Measurements from ENCODE around the gene CACNA2D3.

Gene CACNA2D3

GRCh38 chr3:54274607-54275006, 152.3 kb downstream of the CACNA2D3 start:
- DNase-seq (ENCODE audit: low read depth): no peak

- peak; percentile 13 for DNase-seq (ENCODE audit: low read depth)
Measured at GRCh38 chr3:54279005-54279583, 156.7 kb downstream of the CACNA2D3 start.

GRCh38 chr3:54283470-54283869, 161.1 kb downstream of the CACNA2D3 start:
- DNase-seq (ENCODE audit: low read depth): no peak

GRCh38 chr3:54294214-54294613, 171.9 kb downstream of the CACNA2D3 start:
- no peak for DNase-seq (ENCODE audit: low read depth)

GRCh38 chr3:54296531-54296930, 174.2 kb downstream of the CACNA2D3 start:
- DNase-seq (ENCODE audit: low read depth): no peak

- DNase-seq (ENCODE audit: low read depth): no peak
Measured at GRCh38 chr3:54299169-54299935, 177.0 kb downstream of the CACNA2D3 start.

GRCh38 chr3:54303517-54304375, 181.4 kb downstream of the CACNA2D3 start:
- no peak for DNase-seq (ENCODE audit: low read depth)

- no peak for DNase-seq (ENCODE audit: low read depth)
Measured at GRCh38 chr3:54304877-54305276, 182.5 kb downstream of the CACNA2D3 start.

GRCh38 chr3:54305409-54306099, 183.2 kb downstream of the CACNA2D3 start:
- DNase-seq (ENCODE audit: low read depth): no peak

GRCh38 chr3:54307566-54308180, 185.3 kb downstream of the CACNA2D3 start:
- DNase-seq (ENCODE audit: low read depth): no peak

GRCh38 chr3:54309601-54310000, 187.2 kb downstream of the CACNA2D3 start:
- no peak for DNase-seq (ENCODE audit: low read depth)

GRCh38 chr3:54311211-54311747, 188.9 kb downstream of the CACNA2D3 start:
- DNase-seq (ENCODE audit: low read depth): no peak

- DNase-seq (ENCODE audit: low read depth): no peak
Measured at GRCh38 chr3:54312156-54312899, 190.0 kb downstream of the CACNA2D3 start.

- DNase-seq (ENCODE audit: low read depth): no peak
Measured at GRCh38 chr3:54313418-54313817, 191.1 kb downstream of the CACNA2D3 start.

- no peak for DNase-seq (ENCODE audit: low read depth)
Measured at GRCh38 chr3:54321520-54321919, 199.2 kb downstream of the CACNA2D3 start.

- no peak for DNase-seq (ENCODE audit: low read depth)
Measured at GRCh38 chr3:54322354-54322753, 200.0 kb downstream of the CACNA2D3 start.

GRCh38 chr3:54324103-54324502, 201.8 kb downstream of the CACNA2D3 start:
- DNase-seq (ENCODE audit: low read depth): no peak

- no peak for DNase-seq (ENCODE audit: low read depth)
Measured at GRCh38 chr3:54326951-54327350, 204.6 kb downstream of the CACNA2D3 start.

- no peak for DNase-seq (ENCODE audit: low read depth)
Measured at GRCh38 chr3:54331341-54331740, 209.0 kb downstream of the CACNA2D3 start.

GRCh38 chr3:54337846-54338245, 215.5 kb downstream of the CACNA2D3 start:
- no peak for DNase-seq (ENCODE audit: low read depth)

- DNase-seq (ENCODE audit: low read depth): no peak
Measured at GRCh38 chr3:54339608-54340007, 217.3 kb downstream of the CACNA2D3 start.
